Osteoblast (primary cell): Measurements from ENCODE around the gene MAFB. TPM values are rescaled to one million over a fixed set of nuclear protein-coding genes. Genes with fewer than 3 reads are reported as not detected.

ENCODE experiments used
- DNase-seq: peaks from one replicate; pipeline ENCODE4 v3.0.0; 2011; ENCODE audit warnings: low spot score, mixed read lengths; ENCODE audit not compliant: insufficient read length; ENCODE audit errors: missing footprints
- H2AFZ ChIP-seq: 2 replicates; pipeline ENCODE4 v1.6.0; 2011; ENCODE audit warnings: mild to moderate bottlenecking, low read length
- H3K27ac ChIP-seq: 2 replicates; pipeline ENCODE4 v1.5.1; 2011; ENCODE audit warnings: mild to moderate bottlenecking, low read depth, low read length, moderate library complexity
- H3K27me3 ChIP-seq: 2 replicates; pipeline ENCODE4 v1.6.0; 2012; ENCODE audit warnings: mild to moderate bottlenecking, control low read depth, inconsistent platforms, low read length, moderate library complexity; ENCODE audit not compliant: insufficient read depth
- H3K36me3 ChIP-seq: 2 replicates; pipeline ENCODE4 v1.5.1; 2011; ENCODE audit warnings: mild to moderate bottlenecking, low read length, control low read depth, moderate library complexity; ENCODE audit not compliant: insufficient read depth
- H3K4me1 ChIP-seq: 2 replicates; pipeline ENCODE4 v1.5.1; 2011; ENCODE audit warnings: mild to moderate bottlenecking, low read length, control low read depth, moderate library complexity; ENCODE audit not compliant: insufficient read depth
- H3K4me2 ChIP-seq: 2 replicates; pipeline ENCODE4 v1.6.0; 2011; ENCODE audit warnings: mild to moderate bottlenecking, low read length; ENCODE audit not compliant: insufficient read depth
- H3K4me3 ChIP-seq: fragments of 200-600 bp; sonication (generic); 3 replicates; pipeline ENCODE4 v1.5.1; 2012; ENCODE audit warnings: mild to moderate bottlenecking, low read length, inconsistent platforms; ENCODE audit not compliant: insufficient read depth
- H3K79me2 ChIP-seq: 2 replicates; pipeline ENCODE4 v1.6.0; 2012; ENCODE audit warnings: mild to moderate bottlenecking, low read length, control low read depth, inconsistent platforms; ENCODE audit not compliant: insufficient read depth
- H3K9me3 ChIP-seq: 2 replicates; pipeline ENCODE4 v1.5.1; 2011; ENCODE audit warnings: low read depth, low read length, control low read depth
- H4K20me1 ChIP-seq: 2 replicates; pipeline ENCODE4 v1.6.0; 2012; ENCODE audit warnings: mild to moderate bottlenecking, low read length, control low read depth; ENCODE audit not compliant: insufficient read depth
- total RNA-seq: library from RNA; depleted of rRNA; stranded (reverse); fragments of >200 nt; gene quantifications from 2 replicates; pipeline ENCODE4 v1.2.3, GENCODE V29; 2012
- TF ChIP-seq, protein P1 (sequence below): IDR thresholded peaks from 2 replicates; pipeline ENCODE4 v1.5.1; 2011; ENCODE audit warnings: mild to moderate bottlenecking, low read depth, low read length, moderate library complexity; ENCODE audit errors: extremely low read depth

MAFB gene
- total RNA-seq, 1 donor: 12.7 TPM

DNA sequence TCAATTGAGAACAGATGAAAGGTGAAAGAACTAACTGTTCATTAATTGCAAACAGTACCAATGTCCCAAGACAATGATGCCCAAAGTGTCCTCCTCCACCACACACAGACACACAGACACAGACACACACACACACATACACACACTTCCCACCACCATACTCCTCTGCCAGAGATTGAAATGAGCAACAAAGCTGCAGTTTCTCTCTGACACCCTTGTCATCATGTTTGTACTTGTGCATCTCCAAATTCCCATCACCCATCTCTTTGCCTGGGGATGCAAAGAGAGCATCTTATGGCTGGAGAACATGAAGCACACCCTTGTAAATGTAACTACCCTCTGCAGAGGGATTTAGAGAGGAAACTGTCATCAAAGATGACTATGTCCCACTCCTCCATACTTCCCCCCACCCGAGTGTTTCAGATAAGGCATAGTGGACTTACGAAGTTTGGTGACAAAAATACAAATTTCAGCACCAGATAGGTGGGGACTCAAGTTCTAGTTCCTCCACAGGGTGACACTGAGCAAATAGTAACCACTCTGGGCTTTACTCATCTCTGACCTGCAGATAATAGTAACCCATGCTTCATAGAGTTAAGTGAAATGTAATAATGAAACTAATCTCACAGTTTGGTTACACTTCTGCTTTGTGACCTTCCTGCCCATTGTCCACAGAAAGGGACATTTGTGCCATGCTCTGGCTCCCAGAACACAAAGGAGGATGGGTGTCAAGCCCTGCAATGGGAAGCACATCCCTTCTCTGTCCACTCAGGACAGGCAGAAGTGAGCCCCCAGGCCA, 8.7 kb downstream of the MAFB start:
- Histone ChIP-seq H2AFZ (no peak overlapping the region), H3K9me3 (no peaks in the 10 kb centered on the region), H3K4me3 (no peak overlapping the region), H3K4me2 (no peak overlapping the region), H3K36me3 (no peaks in the 10 kb centered on the region), H3K27me3 (peaks cover 26% of the 10 kb centered on the region), H4K20me1 (no peaks in the 10 kb centered on the region), H3K4me1 (peaks cover 3% of the 10 kb centered on the region), H3K27ac (no peak overlapping the region), H3K79me2 (no peaks in the 10 kb centered on the region)
- TF ChIP-seq, protein P1, sequence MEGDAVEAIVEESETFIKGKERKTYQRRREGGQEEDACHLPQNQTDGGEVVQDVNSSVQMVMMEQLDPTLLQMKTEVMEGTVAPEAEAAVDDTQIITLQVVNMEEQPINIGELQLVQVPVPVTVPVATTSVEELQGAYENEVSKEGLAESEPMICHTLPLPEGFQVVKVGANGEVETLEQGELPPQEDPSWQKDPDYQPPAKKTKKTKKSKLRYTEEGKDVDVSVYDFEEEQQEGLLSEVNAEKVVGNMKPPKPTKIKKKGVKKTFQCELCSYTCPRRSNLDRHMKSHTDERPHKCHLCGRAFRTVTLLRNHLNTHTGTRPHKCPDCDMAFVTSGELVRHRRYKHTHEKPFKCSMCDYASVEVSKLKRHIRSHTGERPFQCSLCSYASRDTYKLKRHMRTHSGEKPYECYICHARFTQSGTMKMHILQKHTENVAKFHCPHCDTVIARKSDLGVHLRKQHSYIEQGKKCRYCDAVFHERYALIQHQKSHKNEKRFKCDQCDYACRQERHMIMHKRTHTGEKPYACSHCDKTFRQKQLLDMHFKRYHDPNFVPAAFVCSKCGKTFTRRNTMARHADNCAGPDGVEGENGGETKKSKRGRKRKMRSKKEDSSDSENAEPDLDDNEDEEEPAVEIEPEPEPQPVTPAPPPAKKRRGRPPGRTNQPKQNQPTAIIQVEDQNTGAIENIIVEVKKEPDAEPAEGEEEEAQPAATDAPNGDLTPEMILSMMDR: no peak
- no peak for DNase-seq

DNA sequence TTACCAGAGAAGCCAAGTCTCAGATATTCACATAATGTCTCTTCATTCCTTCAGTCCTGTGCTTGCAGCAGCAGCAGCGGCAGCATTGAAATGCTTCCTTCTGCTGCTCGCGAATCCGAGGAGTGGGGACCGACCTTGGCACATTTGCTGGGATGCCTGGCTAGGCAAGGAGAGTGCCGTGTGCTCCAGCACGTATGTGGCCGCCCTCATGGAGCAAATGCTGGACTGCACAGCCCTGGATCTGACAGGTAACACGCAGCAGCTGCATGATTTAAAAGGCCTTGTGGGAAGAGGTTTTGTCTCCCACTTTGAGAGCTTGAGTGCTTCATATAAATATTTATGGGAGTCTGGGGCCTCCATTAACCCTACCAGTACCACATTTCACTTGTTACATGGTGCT, 9.9 kb downstream of the MAFB start:
- H3K4me3 ChIP-seq: no peak overlapping the region
- no peaks in the 10 kb centered on the region for H4K20me1 ChIP-seq
- peaks cover 3% of the 10 kb centered on the region for H3K4me1 ChIP-seq
- H3K9me3 ChIP-seq: no peaks in the 10 kb centered on the region
- no peak overlapping the region for H3K4me2 ChIP-seq
- H3K27me3 ChIP-seq: peaks cover 22% of the 10 kb centered on the region
- no peak overlapping the region for H2AFZ ChIP-seq
- TF ChIP-seq, protein P1: no peak
- no peaks in the 10 kb centered on the region for H3K36me3 ChIP-seq
- DNase-seq: no peak
- H3K79me2 ChIP-seq: no peaks in the 10 kb centered on the region
- H3K27ac ChIP-seq: no peak overlapping the region

DNA sequence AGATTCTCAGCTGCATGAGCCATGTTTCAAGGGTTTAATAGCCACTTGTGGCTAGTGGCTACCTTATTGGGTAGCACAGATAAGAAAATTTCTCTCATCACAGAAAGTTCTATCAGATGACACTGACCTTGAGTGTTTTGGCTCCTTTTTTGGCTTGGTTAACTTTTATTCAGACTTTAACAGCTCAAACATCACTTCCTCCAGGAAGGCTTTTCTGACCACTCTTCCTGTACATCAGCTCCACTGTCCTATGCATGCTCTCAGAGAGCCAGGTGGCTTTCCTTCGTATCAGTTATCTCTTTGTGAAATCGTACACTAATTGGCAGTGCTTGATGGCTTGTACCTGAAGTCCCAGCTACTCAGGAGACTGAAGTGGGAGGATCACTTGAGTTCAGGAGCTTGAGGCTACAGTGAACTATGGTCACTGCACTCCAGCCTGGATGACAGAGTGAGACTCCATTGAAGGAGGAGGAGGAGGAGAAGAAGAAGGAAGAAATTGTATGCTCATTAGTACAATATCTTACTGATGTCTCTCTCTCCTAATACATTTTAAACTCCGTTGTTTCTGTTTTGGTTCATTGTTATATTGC, 10.7 kb downstream of the MAFB start:
- DNase-seq: no peak
- Histone ChIP-seq H3K27me3 (peaks cover 25% of the 10 kb centered on the region), H3K4me2 (no peak overlapping the region), H3K4me3 (no peak overlapping the region), H3K9me3 (no peaks in the 10 kb centered on the region), H3K27ac (no peak overlapping the region), H3K36me3 (no peaks in the 10 kb centered on the region), H3K79me2 (no peaks in the 10 kb centered on the region), H3K4me1 (peaks cover 3% of the 10 kb centered on the region), H2AFZ (no peak overlapping the region), H4K20me1 (no peaks in the 10 kb centered on the region)
- TF ChIP-seq, protein P1: no peak

DNA sequence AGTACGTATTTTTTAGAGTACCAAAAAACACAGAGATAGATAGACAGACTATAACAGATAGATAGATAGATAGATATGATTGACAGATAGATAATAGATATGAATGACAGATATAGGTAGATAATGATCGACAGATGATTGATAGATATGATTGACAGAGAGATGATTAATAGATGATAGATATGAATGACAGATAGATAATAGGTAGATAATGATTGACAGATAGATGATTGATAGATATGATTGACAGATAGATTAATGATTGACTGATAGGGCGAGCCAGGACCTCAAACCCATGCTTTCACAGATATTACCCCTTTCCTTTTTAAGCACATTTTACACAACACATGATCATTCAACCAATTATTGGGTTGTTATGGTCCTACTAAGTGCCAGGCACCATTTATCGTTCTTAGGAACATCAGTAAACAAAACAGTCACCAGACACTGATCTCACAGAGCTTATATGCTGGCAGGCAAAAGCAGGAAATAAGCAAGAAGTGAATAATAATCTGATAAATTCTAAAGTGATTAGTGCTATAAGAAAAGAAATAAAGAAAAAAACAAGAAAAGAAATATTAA, 11.6 kb downstream of the MAFB start:
- H3K4me3 ChIP-seq: no peak overlapping the region
- peaks cover 25% of the 10 kb centered on the region for H3K27me3 ChIP-seq
- H3K27ac ChIP-seq: no peak overlapping the region
- no peaks in the 10 kb centered on the region for H3K79me2 ChIP-seq
- TF ChIP-seq, protein P1: no peak
- H2AFZ ChIP-seq: no peak overlapping the region
- H3K9me3 ChIP-seq: no peaks in the 10 kb centered on the region
- H3K4me2 ChIP-seq: no peak overlapping the region
- H3K4me1 ChIP-seq: peaks cover 3% of the 10 kb centered on the region
- H3K36me3 ChIP-seq: no peaks in the 10 kb centered on the region
- no peak for DNase-seq
- no peaks in the 10 kb centered on the region for H4K20me1 ChIP-seq
